ENCODE measurements around the gene CLCN7. TPM values are rescaled to one million over a fixed set of nuclear protein-coding genes. Genes with fewer than 3 reads are reported as not detected.
"Not testable (repeated sequence)": the region's sequence is repeated elsewhere in the genome, so short reads cannot be mapped to it uniquely, and the experiment has no call there.

The CLCN7 gene
- total RNA-seq, 1 experiment from 2014 or later = 221 TPM

GRCh38 chr16:1491327-1491726, 16.5 kb upstream of the CLCN7 start:
- no peak for DNase-seq (ENCODE audit: low read depth)
- in situ Hi-C loops (cut with HindIII; ENCODE audit: low pct_unique_long_range_greater_than_20kb, low sequenced_read_pairs) = no loop called here

- in situ Hi-C loops (cut with HindIII; ENCODE audit: low pct_unique_long_range_greater_than_20kb, low sequenced_read_pairs) = no loop called here
- no peak for DNase-seq (ENCODE audit: low read depth)
Observed at GRCh38 chr16:1489077-1489476, 14.2 kb upstream of the CLCN7 start.

GRCh38 chr16:1488619-1489018, 13.8 kb upstream of the CLCN7 start, which contains the start of gene PTX4:
TSS of gene PTX4 (minus strand) at chr16:1488944. CDS start at chr16:1488909, 35 bp downstream.
- DNase-seq (ENCODE audit: low read depth) = no peak
- in situ Hi-C loops (cut with HindIII; ENCODE audit: low pct_unique_long_range_greater_than_20kb, low sequenced_read_pairs) = no loop called here

- DNase-seq (ENCODE audit: low read depth) = no peak
- in situ Hi-C loops (cut with HindIII; ENCODE audit: low pct_unique_long_range_greater_than_20kb, low sequenced_read_pairs) = no loop called here
Observed at GRCh38 chr16:1488054-1488601, 13.3 kb upstream of the CLCN7 start.

GRCh38 chr16:1487395-1488053, 12.7 kb upstream of the CLCN7 start:
- no peak for DNase-seq (ENCODE audit: low read depth)
- in situ Hi-C loops (cut with HindIII; ENCODE audit: low pct_unique_long_range_greater_than_20kb, low sequenced_read_pairs) = no loop called here

- no peak for DNase-seq (ENCODE audit: low read depth)
- in situ Hi-C loops (cut with HindIII; ENCODE audit: low pct_unique_long_range_greater_than_20kb, low sequenced_read_pairs) = no loop called here
Observed at GRCh38 chr16:1486551-1487390, 11.9 kb upstream of the CLCN7 start.

GRCh38 chr16:1485847-1486496, 11.1 kb upstream of the CLCN7 start:
- no peak for DNase-seq (ENCODE audit: low read depth)
- in situ Hi-C loops (cut with HindIII; ENCODE audit: low pct_unique_long_range_greater_than_20kb, low sequenced_read_pairs) = no loop called here

GRCh38 chr16:1481906-1482835, 7.3 kb upstream of the CLCN7 start:
- in situ Hi-C loops (cut with HindIII; ENCODE audit: low pct_unique_long_range_greater_than_20kb, low sequenced_read_pairs) = no loop called here
- no peak for DNase-seq (ENCODE audit: low read depth)

GRCh38 chr16:1478937-1479336, 4.1 kb upstream of the CLCN7 start:
- DNase-seq (ENCODE audit: low read depth); in situ Hi-C loops (cut with HindIII; ENCODE audit: low pct_unique_long_range_greater_than_20kb, low sequenced_read_pairs): not testable (repeated sequence)

- in situ Hi-C loops (cut with HindIII; ENCODE audit: low pct_unique_long_range_greater_than_20kb, low sequenced_read_pairs) = no loop called here
- DNase-seq (ENCODE audit: low read depth) = no peak
Observed at GRCh38 chr16:1477033-1477432, 2.2 kb upstream of the CLCN7 start.

- no peak for DNase-seq (ENCODE audit: low read depth)
- in situ Hi-C loops (cut with HindIII; ENCODE audit: low pct_unique_long_range_greater_than_20kb, low sequenced_read_pairs) = no loop called here
Observed at GRCh38 chr16:1475552-1476114, 805 bp upstream of the CLCN7 start.

GRCh38 chr16:1474082-1474795, 589 bp downstream of the CLCN7 start:
- DNase-seq (ENCODE audit: low read depth) = no peak
- in situ Hi-C loops (cut with HindIII; ENCODE audit: low pct_unique_long_range_greater_than_20kb, low sequenced_read_pairs) = no loop called here

- no peak for DNase-seq (ENCODE audit: low read depth)
- in situ Hi-C loops (cut with HindIII; ENCODE audit: low pct_unique_long_range_greater_than_20kb, low sequenced_read_pairs) = no loop called here
Observed at GRCh38 chr16:1472974-1473373, 1.9 kb downstream of the CLCN7 start.

- in situ Hi-C loops (cut with HindIII; ENCODE audit: low pct_unique_long_range_greater_than_20kb, low sequenced_read_pairs) = no loop called here
- no peak for DNase-seq (ENCODE audit: low read depth)
Observed at GRCh38 chr16:1471569-1472194, 3.1 kb downstream of the CLCN7 start.

- in situ Hi-C loops (cut with HindIII; ENCODE audit: low pct_unique_long_range_greater_than_20kb, low sequenced_read_pairs) = no loop called here
- no peak for DNase-seq (ENCODE audit: low read depth)
Observed at GRCh38 chr16:1470481-1471251, 4.2 kb downstream of the CLCN7 start.

GRCh38 chr16:1469693-1470201, 5.1 kb downstream of the CLCN7 start:
- in situ Hi-C loops (cut with HindIII; ENCODE audit: low pct_unique_long_range_greater_than_20kb, low sequenced_read_pairs) = no loop called here
- DNase-seq (ENCODE audit: low read depth) = no peak
